Activated naive CD4-positive, alpha-beta T cell treated with anti-CD3 and anti-CD28 coated beads for 36 hours (primary cell): Measurements from ENCODE around the gene SPACA1. TPM values are rescaled to one million over a fixed set of nuclear protein-coding genes. Genes with fewer than 3 reads are reported as not detected.

Experiments used
- CTCF ChIA-PET: fragments of 350-600 bp; sonication (Branson Sonifier 250); formaldehyde crosslinking; loops from one replicate; lab custom pipeline; 2021; ENCODE audit warnings: antibody characterized with exemption; lab: Charles Lee
- DNase-seq: peaks from one replicate; pipeline ENCODE4 v3.0.0-alpha.2; 2020
- H3K27ac Mint-ChIP-seq: one replicate; pipeline ENCODE4 v1.8.0; 2021; ENCODE audit warnings: mild to moderate bottlenecking, mixed read lengths
- H3K27me3 Mint-ChIP-seq: one replicate; pipeline ENCODE4 v1.8.0; 2021; ENCODE audit warnings: low read depth, mixed read lengths
- H3K36me3 Mint-ChIP-seq: one replicate; pipeline ENCODE4 v1.8.0; 2021; ENCODE audit warnings: low read depth, mixed read lengths
- H3K4me1 Mint-ChIP-seq: one replicate; pipeline ENCODE4 v1.8.0; 2021; ENCODE audit warnings: low read depth, mixed read lengths
- H3K4me3 Mint-ChIP-seq: one replicate; pipeline ENCODE4 v1.8.0; 2021; ENCODE audit warnings: mild to moderate bottlenecking, moderate library complexity, mixed read lengths
- H3K9me3 Mint-ChIP-seq: one replicate; pipeline ENCODE4 v1.8.0; 2021; ENCODE audit warnings: mixed read lengths
- intact Hi-C: fragments of 100-400 bp; cut with micrococcal nuclease; formaldehyde crosslinking; loops from one replicate; pipeline ENCODE4 v1.15.1; 2023
- total RNA-seq, 2 experiments: library from RNA; stranded (reverse); gene quantifications; one replicate each; pipeline ENCODE4 v1.2.3, GENCODE V29; 2021

SPACA1 gene
- total RNA-seq, 2 experiments from 2014 or later = not detected

DNA sequence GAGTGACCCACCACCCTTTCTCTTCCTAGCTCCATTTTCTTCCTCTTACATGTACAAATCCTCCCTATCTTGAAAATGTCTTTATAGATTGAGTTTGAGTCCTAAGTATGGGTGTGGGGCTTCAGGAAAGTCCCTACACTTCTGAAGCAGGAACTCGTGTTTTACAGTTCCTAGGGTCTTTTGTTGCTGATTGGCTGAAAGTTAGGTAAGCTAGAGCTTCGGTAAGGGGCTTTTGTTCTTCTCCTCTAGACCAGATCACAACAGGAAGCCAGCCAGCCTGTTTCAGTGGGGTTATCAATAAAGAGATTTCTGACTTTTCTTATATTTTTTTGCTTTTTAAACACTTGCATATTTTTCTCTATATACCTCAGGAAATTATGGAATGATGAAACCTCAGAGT is 67.2 kb downstream of the SPACA1 start:
- intact Hi-C loops = no loop called here
- DNase-seq = no peak
- H3K9me3 Mint-ChIP-seq = no peaks in the 10 kb centered on the region
- no peaks in the 10 kb centered on the region for H3K36me3 Mint-ChIP-seq
- CTCF ChIA-PET = no interaction called here
- peaks cover 14% of the 10 kb centered on the region for H3K27me3 Mint-ChIP-seq
- H3K4me1 Mint-ChIP-seq = no peaks in the 10 kb centered on the region
- H3K4me3 Mint-ChIP-seq = no peak overlapping the region
- H3K27ac Mint-ChIP-seq = no peak overlapping the region

DNA sequence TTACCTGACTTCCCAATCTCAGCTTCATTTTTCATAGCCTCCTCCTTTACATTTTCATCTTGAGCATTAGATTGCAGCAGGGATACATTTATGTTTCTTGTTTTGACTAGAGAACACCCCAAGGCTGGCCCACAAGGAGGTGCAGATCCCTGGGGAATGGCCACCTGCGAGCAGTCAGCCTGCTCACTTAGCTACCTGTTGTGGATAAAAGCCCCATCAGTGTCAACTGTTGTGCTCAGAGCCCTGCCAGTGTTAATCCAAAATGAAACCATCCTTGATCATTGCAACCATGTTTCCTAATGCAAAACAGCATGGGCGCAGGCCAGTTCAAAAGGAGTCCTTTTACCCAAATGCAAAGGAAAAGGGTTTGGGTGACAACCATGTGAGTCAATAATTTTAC is 67.7 kb downstream of the SPACA1 start:
- DNase-seq = no peak
- no peaks in the 10 kb centered on the region for H3K4me1 Mint-ChIP-seq
- no peaks in the 10 kb centered on the region for H3K36me3 Mint-ChIP-seq
- H3K27ac Mint-ChIP-seq = no peak overlapping the region
- no peaks in the 10 kb centered on the region for H3K9me3 Mint-ChIP-seq
- CTCF ChIA-PET = no interaction called here
- no peak overlapping the region for H3K4me3 Mint-ChIP-seq
- intact Hi-C loops = no loop called here
- peaks cover 16% of the 10 kb centered on the region for H3K27me3 Mint-ChIP-seq

DNA sequence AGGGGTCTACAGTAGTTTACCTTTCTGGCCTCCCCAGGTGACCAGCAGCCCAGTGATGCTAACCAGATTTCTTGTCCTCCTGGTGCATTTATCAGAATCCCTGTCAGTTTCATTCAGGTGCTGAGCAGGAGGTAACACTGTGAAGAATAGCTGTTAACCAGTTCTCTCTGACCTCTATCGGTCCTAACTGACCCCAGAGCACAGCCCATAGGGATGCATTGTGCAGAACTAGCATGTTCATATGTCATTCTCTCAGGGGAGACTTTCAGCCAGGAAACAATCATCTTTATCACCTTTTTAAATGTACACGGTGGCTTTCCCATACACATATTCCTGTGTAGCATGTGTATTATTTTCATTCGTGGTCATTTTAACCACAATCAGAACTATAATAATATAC is 68.6 kb downstream of the SPACA1 start:
- intact Hi-C loops = no loop called here
- no peaks in the 10 kb centered on the region for H3K36me3 Mint-ChIP-seq
- no peaks in the 10 kb centered on the region for H3K9me3 Mint-ChIP-seq
- peaks cover 15% of the 10 kb centered on the region for H3K27me3 Mint-ChIP-seq
- H3K27ac Mint-ChIP-seq = no peak overlapping the region
- H3K4me3 Mint-ChIP-seq = no peak overlapping the region
- CTCF ChIA-PET = no interaction called here
- DNase-seq = no peak
- H3K4me1 Mint-ChIP-seq = no peaks in the 10 kb centered on the region

Other genes with a start within 250 kb of the SPACA1 start
- gene CNR1, start 118.5 kb downstream of the SPACA1 start, total RNA-seq = not detected